HEK293 (cell line): ENCODE results near the gene FOXN3.
A peak's percentile ranks its signal among the peaks of the same experiment; 100 is the strongest.

ENCODE experiments used
- CTCF ChIA-PET: fragments of 350-600 bp; formaldehyde crosslinking; extraction: SDS; loops from one replicate; lab custom pipeline; 2021; ENCODE audit warnings: antibody characterized with exemption; lab: Yijun Ruan, JAX
- POLR2A ChIA-PET: fragments of 300-600 bp; formaldehyde crosslinking; extraction: SDS; loops from one replicate; lab custom pipeline; 2020; ENCODE audit warnings: antibody characterized with exemption, inconsistent platforms; lab: Yijun Ruan, JAX
- H3K27ac ChIP-seq: fragments of 200-500 bp; sonication (Bioruptor generic); 2 replicates; pipeline ENCODE4 v1.5.1; 2014; ENCODE audit warnings: low read depth, low read length, control low read depth, inconsistent platforms; ENCODE audit errors: extremely low read depth
- H3K36me3 ChIP-seq, 2 experiments: fragments of 200-500 bp in 1 of 2; sonication (Bioruptor generic) in 1 of 2; 1 replicate in 1 of 2; 2 replicates in 1 of 2; pipeline ENCODE4 v1.5.1; 2014 to 2017; ENCODE audit warnings: inconsistent platforms in 2 of 2, low read length in 2 of 2; ENCODE audit not compliant: control insufficient read depth in 2 of 2, insufficient read depth in 1 of 2
- H3K4me1 ChIP-seq: fragments of 200-500 bp; sonication (Bioruptor generic); 2 replicates; pipeline ENCODE4 v1.5.1; 2014; ENCODE audit warnings: mild to moderate bottlenecking, low read length, inconsistent platforms; ENCODE audit not compliant: control insufficient read depth, insufficient read depth
- H3K4me3 ChIP-seq: 2 replicates; pipeline ENCODE4 v1.5.1; 2011; ENCODE audit warnings: low read depth, mild to moderate bottlenecking, control low read depth, low read length, moderate library complexity
- H3K9me3 ChIP-seq: fragments of 200-500 bp; sonication (Bioruptor generic); 2 replicates; pipeline ENCODE4 v1.5.1; 2014; ENCODE audit warnings: low read depth, low read length, inconsistent platforms; ENCODE audit not compliant: control insufficient read depth, insufficient read depth
- AEBP2 ChIP-seq: fragments of 450-650 bp; formaldehyde crosslinking; IDR thresholded peaks from 2 replicates; pipeline ENCODE4 v1.5.1; 2016; ENCODE audit warnings: missing biosample characterization, missing genetic modification characterization, borderline replicate concordance
- PBX3 ChIP-seq: sonication (generic); formaldehyde crosslinking; IDR thresholded peaks from 2 replicates; pipeline ENCODE4 v1.8.1; 2022; ENCODE audit warnings: mild to moderate bottlenecking, moderate library complexity, missing genetic modification reagents
- PRDM1 ChIP-seq: fragments of 450-650 bp; formaldehyde crosslinking; IDR thresholded peaks from 2 replicates; pipeline ENCODE4; 2016; ENCODE audit warnings: missing biosample characterization, missing genetic modification characterization
- PRDM10 ChIP-seq: fragments of 450-650 bp; formaldehyde crosslinking; IDR thresholded peaks from 2 replicates; pipeline ENCODE4 v1.5.1; 2016; ENCODE audit warnings: missing biosample characterization, missing genetic modification characterization
- PRDM2 ChIP-seq: fragments of 450-650 bp; formaldehyde crosslinking; IDR thresholded peaks from 2 replicates; pipeline ENCODE4 v1.5.1; 2016; ENCODE audit warnings: missing biosample characterization, missing genetic modification characterization, borderline replicate concordance
- SETDB1 ChIP-seq: IDR thresholded peaks from one replicate; pipeline ENCODE4 v1.6.1; 2017; ENCODE audit warnings: mild to moderate bottlenecking, low read length, moderate library complexity, mixed read lengths; ENCODE audit not compliant: insufficient read length
- TCF7L2 ChIP-seq: IDR thresholded peaks from 2 replicates; pipeline ENCODE4 v1.6.1; 2011; ENCODE audit warnings: low read depth, mild to moderate bottlenecking, inconsistent platforms, low read length, moderate library complexity, borderline replicate concordance
- TRIM28 ChIP-seq: IDR thresholded peaks from 2 replicates; pipeline ENCODE4 v1.6.1; 2011; ENCODE audit warnings: low read length, control low read depth, borderline replicate concordance
- ZFP37 ChIP-seq: fragments of 450-650 bp; formaldehyde crosslinking; IDR thresholded peaks from 2 replicates; pipeline ENCODE4 v1.5.1; 2016; ENCODE audit warnings: missing biosample characterization, missing genetic modification characterization
- ZNF221 ChIP-seq: fragments of 450-650 bp; formaldehyde crosslinking; IDR thresholded peaks from 2 replicates; pipeline ENCODE4 v1.5.1; 2017; ENCODE audit warnings: missing biosample characterization, missing genetic modification characterization, borderline replicate concordance
- ZNF350 ChIP-seq: fragments of 450-650 bp; formaldehyde crosslinking; IDR thresholded peaks from 2 replicates; pipeline ENCODE4 v1.5.0; 2017; ENCODE audit warnings: missing biosample characterization, mild to moderate bottlenecking, missing genetic modification characterization
- ZNF555 ChIP-seq: fragments of 450-650 bp; formaldehyde crosslinking; conservative IDR thresholded peaks from 2 replicates; pipeline ENCODE4 v1.5.1; 2017; ENCODE audit warnings: missing biosample characterization, mild to moderate bottlenecking, missing genetic modification characterization, inconsistent platforms
- ZNF560 ChIP-seq: fragments of 450-650 bp; formaldehyde crosslinking; IDR thresholded peaks from 2 replicates; pipeline ENCODE4 v1.5.1; 2017; ENCODE audit warnings: missing biosample characterization, missing genetic modification characterization, borderline replicate concordance
- ZNF580 ChIP-seq: fragments of 450-650 bp; formaldehyde crosslinking; IDR thresholded peaks from 2 replicates; pipeline ENCODE4 v1.5.1; 2016; ENCODE audit warnings: missing biosample characterization, missing genetic modification characterization
- ZNF792 ChIP-seq: fragments of 450-650 bp; formaldehyde crosslinking; IDR thresholded peaks from 2 replicates; pipeline ENCODE4 v1.5.1; 2016; ENCODE audit warnings: missing biosample characterization, missing genetic modification characterization

The FOXN3 gene

GRCh38 chr14:89425931-89426330 lies 8.9 kb upstream of the FOXN3 start:
- CTCF ChIA-PET, result interaction anchor here (0.6 to 0.9 kb wide), 4 partner anchors 28 to 637 kb away, joined by 3 to 8 read pairs (median 4); no protein-coding TSS in a partner anchor
- TF ChIP-seq SETDB1, result peak; percentile 5
- no peak for TF ChIP-seq PRDM2 (tag by site-specific recombination)
- POLR2A ChIA-PET, result interaction anchor here (0.7 kb wide), 1 partner anchor 12 kb away, joined by 6 read pairs; no protein-coding TSS in a partner anchor

GRCh38 chr14:89424241-89424640 lies 7.2 kb upstream of the FOXN3 start:
- ChIA-PET POLR2A (interaction anchor here (0.7 kb wide), 1 partner anchor 247 kb away, joined by 3 read pairs; no protein-coding TSS in a partner anchor), CTCF (interaction anchor here (0.6 kb wide), 1 partner anchor 424 kb away, joined by 3 read pairs; no protein-coding TSS in a partner anchor)
- H3K4me3 ChIP-seq, result no peak overlapping the region
- H3K4me1 ChIP-seq, result peaks cover 26% of the 10 kb centered on the region
- no peaks in the 10 kb centered on the region for H3K9me3 ChIP-seq
- H3K27ac ChIP-seq, result no peak overlapping the region
- H3K36me3 ChIP-seq, result no peaks in the 10 kb centered on the region
- 0 out of 2 replicates have a peak, but pooled peaks have one; percentile 36 for TF ChIP-seq PRDM1 (tag by site-specific recombination)
- TF ChIP-seq ZNF792 (tag by site-specific recombination), result no peak
- TF ChIP-seq, all 188 proteins: peak for 1

More at GRCh38 chr14:89425931-89426330, 8.9 kb upstream of the FOXN3 start:
- Histone ChIP-seq H3K9me3 (no peaks in the 10 kb centered on the region), H3K4me1 (peaks cover 35% of the 10 kb centered on the region), H3K27ac (no peak overlapping the region), H3K36me3 (no peaks in the 10 kb centered on the region), H3K4me3 (no peak overlapping the region)

- Histone ChIP-seq H3K9me3 (no peaks in the 10 kb centered on the region), H3K27ac (no peak overlapping the region), H3K4me3 (no peak overlapping the region), H3K36me3 (no peaks in the 10 kb centered on the region), H3K4me1 (peaks cover 23% of the 10 kb centered on the region)
- ChIA-PET POLR2A (no interaction called here), CTCF (no interaction called here)
- TF ChIP-seq PBX3 (CRISPR knock-in tag) (no peak), ZNF555 (tag by site-specific recombination) (no peak), TRIM28 (no peak), ZNF221 (tag by site-specific recombination) (no peak), ZNF350 (tag by site-specific recombination) (no peak), ZNF580 (tag by site-specific recombination) (no peak), AEBP2 (tag by site-specific recombination) (no peak), TCF7L2 (no peak), ZFP37 (tag by site-specific recombination) (no peak), PRDM10 (no peak), ZNF560 (tag by site-specific recombination) (no peak)
These were observed 5.9 kb upstream of the FOXN3 start for GRCh38 chr14:89422952-89423345.
